ENCODE data around the gene RIT2.

Gene RIT2

GRCh38 chr18:43115076-43115921 is at the start of gene RIT2:
Gene RIT2 (minus strand): TSS chr18:43115685.
- no peak for DNase-seq (ENCODE audit: low spot score)

- peak; percentile 26 for DNase-seq (ENCODE audit: low spot score)
Observed at GRCh38 chr18:43161528-43161927, 46.0 kb upstream of the RIT2 start.

- DNase-seq (ENCODE audit: low spot score): peak; percentile 10
Observed at GRCh38 chr18:43160509-43160908, 45.0 kb upstream of the RIT2 start.

GRCh38 chr18:43159926-43160325 is 44.4 kb upstream of the RIT2 start:
- DNase-seq (ENCODE audit: low spot score): no peak

- no peak for DNase-seq (ENCODE audit: low spot score)
Observed at GRCh38 chr18:43159086-43159770, 43.7 kb upstream of the RIT2 start.

- no peak for DNase-seq (ENCODE audit: low spot score)
Observed at GRCh38 chr18:43158381-43158780, 42.9 kb upstream of the RIT2 start.

- DNase-seq (ENCODE audit: low spot score): no peak
Observed at GRCh38 chr18:43155842-43156241, 40.4 kb upstream of the RIT2 start.

- DNase-seq (ENCODE audit: low spot score): no peak
Observed at GRCh38 chr18:43148231-43148630, 32.7 kb upstream of the RIT2 start.

- DNase-seq (ENCODE audit: low spot score): no peak
Observed at GRCh38 chr18:43141208-43141607, 25.7 kb upstream of the RIT2 start.

GRCh38 chr18:43139288-43139946 is 23.9 kb upstream of the RIT2 start:
- no peak for DNase-seq (ENCODE audit: low spot score)

- no peak for DNase-seq (ENCODE audit: low spot score)
Observed at GRCh38 chr18:43134876-43135275, 19.4 kb upstream of the RIT2 start.

- DNase-seq (ENCODE audit: low spot score): no peak
Observed at GRCh38 chr18:43130716-43131260, 15.3 kb upstream of the RIT2 start.

GRCh38 chr18:43129946-43130524 is 14.6 kb upstream of the RIT2 start:
- DNase-seq (ENCODE audit: low spot score): no peak

- no peak for DNase-seq (ENCODE audit: low spot score)
Observed at GRCh38 chr18:43125471-43125870, 10.0 kb upstream of the RIT2 start.

GRCh38 chr18:43122955-43123354 is 7.5 kb upstream of the RIT2 start:
- no peak for DNase-seq (ENCODE audit: low spot score)

GRCh38 chr18:43116699-43117294 is 1.3 kb upstream of the RIT2 start:
- DNase-seq (ENCODE audit: low spot score): no peak

GRCh38 chr18:43113220-43113895 is 2.1 kb downstream of the RIT2 start:
- DNase-seq (ENCODE audit: low spot score): no peak

- DNase-seq (ENCODE audit: low spot score): no peak
Observed at GRCh38 chr18:43108882-43109281, 6.6 kb downstream of the RIT2 start.

GRCh38 chr18:43108469-43108868 is 7.0 kb downstream of the RIT2 start:
- no peak for DNase-seq (ENCODE audit: low spot score)

GRCh38 chr18:43093646-43094045 is 21.8 kb downstream of the RIT2 start:
- DNase-seq (ENCODE audit: low spot score): no peak

GRCh38 chr18:43092539-43092938 is 22.9 kb downstream of the RIT2 start:
- no peak for DNase-seq (ENCODE audit: low spot score)
